Dermis lymphatic vessel endothelial cell (primary cell): ENCODE results near the gene HYCC2. TPM values are rescaled to one million over a fixed set of nuclear protein-coding genes. Genes with fewer than 3 reads are reported as not detected.

ENCODE experiments used
- total RNA-seq: library from RNA; depleted of rRNA; stranded (reverse); fragments of >200 nt; gene quantifications from 2 replicates; pipeline ENCODE4 v1.2.1, GENCODE V29; 2014

Gene HYCC2
- 9.9 and 10.0 TPM in 2 replicates for total RNA-seq

GRCh38 chr2:201071479-201072200 lies at the start of gene HYCC2, which contains the start of gene NDUFB3:
TSS of gene HYCC2 (minus strand) at chr2:201071671. CDS start at chr2:201024009, 47,662 bp downstream.
TSS of gene NDUFB3 (plus strand) at chr2:201072001. CDS start at chr2:201078883, 6,882 bp downstream.

DNA sequence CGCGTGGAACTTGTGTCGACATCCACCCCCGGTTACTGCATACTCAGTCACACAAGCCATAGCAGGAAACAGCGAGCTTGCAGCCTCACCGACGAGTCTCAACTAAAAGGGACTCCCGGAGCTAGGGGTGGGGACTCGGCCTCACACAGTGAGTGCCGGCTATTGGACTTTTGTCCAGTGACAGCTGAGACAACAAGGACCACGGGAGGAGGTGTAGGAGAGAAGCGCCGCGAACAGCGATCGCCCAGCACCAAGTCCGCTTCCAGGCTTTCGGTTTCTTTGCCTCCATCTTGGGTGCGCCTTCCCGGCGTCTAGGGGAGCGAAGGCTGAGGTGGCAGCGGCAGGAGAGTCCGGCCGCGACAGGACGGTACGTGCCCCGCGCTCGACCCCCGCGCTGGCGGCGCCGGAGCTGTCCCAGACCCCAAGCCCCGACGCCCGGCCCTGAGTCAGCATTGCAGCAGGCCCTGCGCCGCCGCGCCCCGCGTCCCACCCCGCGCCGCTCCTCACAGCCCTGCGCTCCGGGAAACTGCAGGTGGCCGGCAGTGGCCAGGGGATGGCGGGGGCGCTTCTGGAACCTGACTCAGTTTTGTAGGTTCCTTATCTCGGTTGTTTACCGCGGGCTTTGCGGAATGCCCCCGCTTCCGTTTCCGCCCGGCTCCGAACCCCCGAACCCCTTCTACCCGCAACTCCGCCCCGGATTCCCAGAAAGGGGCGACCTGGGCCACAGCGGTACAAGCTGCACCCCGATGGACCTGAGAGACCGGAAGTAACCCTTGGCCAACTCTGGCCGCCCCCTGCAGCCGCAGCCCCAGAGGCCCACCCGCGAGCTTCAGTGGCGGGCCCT lies 44.9 kb upstream of the HYCC2 start, which contains the start of gene CFLAR:
Gene CFLAR, plus strand, starts transcription at position 50 of the 844 bp plus-strand sequence. CDS start 13,702 bp downstream, outside the sequence.

Other genes starting within 250 kb of the HYCC2 start
- 80.6 and 103 TPM in 2 replicates for gene CLK1, start 207.0 kb downstream of the HYCC2 start, total RNA-seq
- 16.4 and 32.7 TPM in 2 replicates for gene PPIL3, start 182.6 kb downstream of the HYCC2 start, total RNA-seq
- gene NIF3L1, start 182.3 kb downstream of the HYCC2 start, total RNA-seq: 12.0 and 12.3 TPM in 2 replicates
- 13.0 and 20.6 TPM in 2 replicates for gene ORC2, start 108.0 kb downstream of the HYCC2 start, total RNA-seq
- gene NDUFB3, start 330 bp upstream of the HYCC2 start, total RNA-seq: 77.5 and 80.5 TPM in 2 replicates
- 93.4 and 105 TPM in 2 replicates for gene CFLAR, start 44.5 kb upstream of the HYCC2 start, total RNA-seq
- gene CASP10, start 111.5 kb upstream of the HYCC2 start, total RNA-seq: 36.3 and 44.4 TPM in 2 replicates
- 8.8 and 15.6 TPM in 2 replicates for gene CASP8, start 188.9 kb upstream of the HYCC2 start, total RNA-seq